HUDEP-2 (cell line): ENCODE data around the gene NOC2L.
"Not testable (repeated sequence)": the region's sequence is repeated elsewhere in the genome, so short reads cannot be mapped to it uniquely, and the experiment has no call there.

ENCODE experiments used
- DNase-seq, 76 experiments: peaks; one replicate each; lab custom pipeline; 2025; ENCODE audit not compliant: unreplicated experiment in 76 of 76; lab: John Stamatoyannopoulos, UW

Gene NOC2L

GRCh38 chr1:907611-908451, 51.2 kb downstream of the NOC2L start:
- DNase-seq = no peak

DNA sequence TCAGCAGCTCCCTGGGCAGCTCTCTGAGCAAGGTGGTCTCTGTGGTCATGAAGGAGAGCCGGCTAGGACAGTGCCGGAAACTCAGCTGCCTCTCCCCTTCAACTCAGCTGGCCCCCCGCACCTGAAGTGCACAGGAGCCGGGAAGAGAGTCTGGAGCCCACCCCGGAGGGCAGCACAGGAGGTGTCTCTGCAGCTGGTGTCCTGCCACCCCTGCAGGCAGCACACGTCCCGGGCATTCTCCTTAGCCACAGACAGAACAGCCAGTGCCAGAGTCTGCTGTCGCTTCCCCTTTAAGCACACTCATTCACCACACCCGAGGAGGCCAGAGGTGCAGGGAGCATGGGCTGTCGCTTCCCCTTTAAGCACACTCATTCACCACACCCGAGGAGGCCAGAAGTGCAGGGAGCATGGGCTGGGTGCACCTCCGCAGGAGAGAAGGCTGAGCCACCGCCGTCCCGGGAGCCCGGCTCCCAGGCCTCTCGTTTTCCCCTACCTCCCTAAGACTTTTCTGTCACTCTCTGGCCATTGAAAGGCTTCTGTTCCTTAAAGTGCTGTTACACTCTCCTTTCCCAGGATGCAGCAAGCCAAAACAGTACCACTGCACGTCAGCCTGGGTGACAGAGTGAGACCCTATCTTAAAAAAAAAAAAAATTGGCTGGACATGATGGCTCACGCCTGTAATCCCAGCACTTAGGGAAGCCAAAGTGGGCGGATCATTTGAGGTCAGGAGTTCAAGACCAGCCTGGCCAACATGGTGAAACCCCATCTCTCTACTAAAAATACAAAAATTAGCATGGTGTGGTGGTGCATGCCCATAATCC, 52.2 kb downstream of the NOC2L start:
- DNase-seq = peak in 71 of 76 experiments; percentile 8 to 80 (median 62)

GRCh38 chr1:905811-906599, 53.1 kb downstream of the NOC2L start:
- DNase-seq = no peak

GRCh38 chr1:905071-905749, 53.8 kb downstream of the NOC2L start:
- no peak for DNase-seq

DNA sequence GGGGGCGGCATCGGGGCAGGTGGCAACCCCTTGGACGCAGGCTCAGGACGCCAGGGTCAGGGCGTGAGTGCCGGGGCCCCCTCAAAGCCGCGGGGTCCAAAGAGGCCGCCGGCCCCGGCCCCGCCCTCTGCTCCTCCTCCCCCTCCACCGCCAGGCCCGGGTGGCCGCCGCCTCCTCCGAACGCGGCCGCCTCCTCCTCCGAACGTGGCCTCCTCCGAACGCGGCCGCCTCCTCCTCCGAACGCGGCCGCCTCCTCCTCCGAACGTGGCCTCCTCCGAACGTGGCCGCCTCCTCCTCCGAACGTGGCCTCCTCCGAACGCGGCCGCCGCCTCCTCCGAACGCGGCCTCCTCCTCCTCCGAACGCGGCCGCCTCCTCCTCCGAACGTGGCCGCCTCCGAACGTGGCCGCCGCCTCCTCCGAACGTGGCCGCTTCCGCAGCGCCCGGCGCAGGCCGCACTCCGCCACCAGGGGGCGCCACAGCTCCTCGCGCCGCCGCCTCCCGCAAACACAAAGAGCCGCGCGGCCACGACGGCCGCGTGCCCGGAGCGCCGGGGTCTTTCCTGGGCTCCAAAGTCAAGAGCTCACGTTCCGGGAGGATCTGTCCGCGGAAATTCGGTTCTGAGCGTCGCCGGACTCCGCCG, 54.6 kb downstream of the NOC2L start:
- peak in 70 of 76 experiments; percentile 11 to 85 (median 68) for DNase-seq

GRCh38 chr1:903721-904271, 55.3 kb downstream of the NOC2L start:
- DNase-seq = no peak

GRCh38 chr1:903305-903704, 55.8 kb downstream of the NOC2L start:
- no peak for DNase-seq

DNA sequence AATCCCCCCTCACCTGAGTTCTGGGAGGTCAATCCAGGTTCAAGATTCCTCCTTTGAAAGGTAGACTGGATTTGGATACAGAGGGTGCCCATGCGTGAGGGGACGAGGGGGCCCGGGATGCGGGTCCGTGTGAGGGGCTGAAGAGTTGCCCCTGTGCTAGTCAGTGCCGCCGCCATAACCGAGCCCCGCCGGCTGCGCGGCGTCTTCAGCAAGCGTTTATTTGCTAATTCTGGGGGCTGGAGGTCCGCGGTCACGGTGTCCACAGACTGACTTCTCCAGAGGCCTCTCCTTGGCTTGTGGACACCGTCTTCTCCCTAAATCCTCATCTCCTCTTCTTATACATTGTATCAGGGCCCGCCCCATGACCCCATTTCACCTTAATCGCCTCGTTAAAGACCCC, 56.3 kb downstream of the NOC2L start:
- no peak for DNase-seq

GRCh38 chr1:901108-901859, 57.8 kb downstream of the NOC2L start:
- DNase-seq = no peak

GRCh38 chr1:899636-900317, 59.3 kb downstream of the NOC2L start:
- DNase-seq = no peak

DNA sequence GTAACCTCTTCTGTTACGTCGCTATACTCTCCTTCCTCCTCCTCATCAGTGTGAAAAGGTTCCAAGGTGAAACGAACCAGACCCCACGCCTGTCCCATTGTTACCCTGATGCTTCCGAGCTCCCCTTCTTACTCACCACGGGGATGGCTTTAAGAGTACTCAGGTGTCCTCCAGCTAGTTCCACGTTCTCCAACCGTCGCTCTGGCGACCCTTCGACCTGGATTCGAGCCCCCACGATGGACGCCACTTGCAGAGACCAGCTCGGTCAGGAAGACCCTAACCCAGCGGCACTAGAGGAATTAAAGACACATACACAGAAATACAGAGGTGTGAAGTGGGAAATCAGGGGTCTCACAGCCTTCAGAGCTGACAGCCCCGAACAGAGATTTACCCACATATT, 61.1 kb downstream of the NOC2L start:
- not testable (repeated sequence) for DNase-seq

GRCh38 chr1:897226-897625, 61.8 kb downstream of the NOC2L start:
- no peak for DNase-seq
